Thyroid gland (tissue), 4 donors: ENCODE results near the gene ZNF786.

Source experiments
- CTCF ChIP-seq, 6 experiments: fragments of 200-600 bp in 3 of 6; fragments of 450-650 bp in 3 of 6; sonication (generic) in 3 of 6; IDR thresholded peaks; one replicate each; pipeline ENCODE4 v1.5.1; 2016 to 2019; ENCODE audit warnings: antibody characterized with exemption in 6 of 6, mild to moderate bottlenecking in 2 of 6, inconsistent platforms in 1 of 6, moderate library complexity in 1 of 6
- POLR2A ChIP-seq, 2 donors: fragments of 450-650 bp; IDR thresholded peaks; one replicate each; pipeline ENCODE4 v1.6.1; 2017; ENCODE audit warnings: antibody characterized with exemption in 2 of 2, mild to moderate bottlenecking in 2 of 2, moderate library complexity in 1 of 2

DNA sequence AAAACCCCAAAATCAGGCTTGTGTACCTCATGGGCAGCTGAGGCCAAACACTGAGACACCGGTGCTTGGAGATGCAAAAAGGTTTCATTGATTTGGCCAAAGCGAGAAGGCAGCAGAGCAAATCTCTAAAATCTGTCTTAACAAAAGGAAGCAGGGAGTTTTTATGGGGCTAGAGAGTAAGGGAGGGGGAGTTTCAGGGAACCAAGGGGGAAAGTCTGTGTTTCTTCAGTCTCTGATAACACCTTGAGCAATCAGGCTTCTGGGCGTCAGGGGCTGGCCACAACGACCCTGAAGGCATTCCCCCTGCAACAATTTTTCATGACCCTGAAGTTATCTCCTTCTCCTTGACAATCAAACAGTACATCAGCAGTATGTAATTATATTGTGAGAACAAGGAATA lies 2.7 kb upstream of the ZNF786 start:
- TF ChIP-seq CTCF (IDR thresholded peaks at IDR 0.05) = no peak
- no peak for TF ChIP-seq POLR2A (IDR thresholded peaks at IDR 0.05)
